Measurements from ENCODE around the gene ICA1. TPM values are rescaled to one million over a fixed set of nuclear protein-coding genes. Genes with fewer than 3 reads are reported as not detected.

The ICA1 gene
- total RNA-seq, 2 experiments from 2014 or later, result 0.34 to 1.3 TPM

DNA sequence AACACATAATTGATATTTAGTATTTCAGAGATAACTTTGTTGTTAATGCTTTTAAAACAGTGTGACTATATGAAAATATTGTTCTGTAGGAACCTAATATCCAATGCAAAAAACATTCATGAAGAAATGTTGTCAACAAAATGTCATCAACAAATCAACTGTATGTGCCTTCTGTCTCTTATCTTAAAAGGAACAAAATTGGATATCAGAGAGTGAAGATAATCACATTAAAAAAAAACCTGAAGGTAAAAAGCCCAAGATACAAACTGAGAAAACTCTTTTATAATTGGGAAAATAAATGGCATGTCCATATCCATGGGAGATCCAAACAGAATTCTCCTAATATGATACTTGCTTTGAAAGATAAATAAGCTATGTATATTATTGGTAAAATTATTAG, 33.9 kb downstream of the ICA1 start:
- DNase-seq, result no peak
- intact Hi-C loops (cut with micrococcal nuclease), result no loop called here
- H3K4me1 Mint-ChIP-seq (ENCODE audit: low read depth), result no peaks in the 10 kb centered on the region
- ChIA-PET CTCF (no interaction called here), POLR2A (interaction anchor here (1.2 kb wide), 1 partner anchor 30 kb away, joined by 3 read pairs; no protein-coding TSS in a partner anchor)
- no peaks in the 10 kb centered on the region for H3K9me3 Mint-ChIP-seq
- peaks cover 11% of the 10 kb centered on the region for H3K27me3 Mint-ChIP-seq
- H3K27ac Mint-ChIP-seq, result no peak overlapping the region
- no peak for TF ChIP-seq CTCF (IDR thresholded peaks at IDR 0.05)
- ATAC-seq, result no peak
- H3K36me3 Mint-ChIP-seq (ENCODE audit: low read depth), result no peaks in the 10 kb centered on the region
- no peak overlapping the region for H3K4me3 Mint-ChIP-seq

GRCh38 chr7:8227261-8227660, 34.7 kb downstream of the ICA1 start:
- ATAC-seq (no peak), DNase-seq (no peak)
- H3K36me3 Mint-ChIP-seq (ENCODE audit: low read depth), result no peaks in the 10 kb centered on the region
- no peaks in the 10 kb centered on the region for H3K9me3 Mint-ChIP-seq
- CTCF ChIA-PET, result no interaction called here
- POLR2A ChIA-PET, result no interaction called here
- intact Hi-C loops (cut with micrococcal nuclease), result no loop called here
- TF ChIP-seq CTCF (IDR thresholded peaks at IDR 0.05), result no peak
- H3K4me1 Mint-ChIP-seq (ENCODE audit: low read depth), result no peaks in the 10 kb centered on the region
- H3K27me3 Mint-ChIP-seq, result peaks cover 11% of the 10 kb centered on the region
- no peak overlapping the region for H3K4me3 Mint-ChIP-seq
- no peak overlapping the region for H3K27ac Mint-ChIP-seq

GRCh38 chr7:8226501-8226900, 35.5 kb downstream of the ICA1 start:
- Mint-ChIP-seq H3K4me3 (no peak overlapping the region), H3K27me3 (peaks cover 11% of the 10 kb centered on the region), H3K36me3 (ENCODE audit: low read depth) (no peaks in the 10 kb centered on the region), H3K4me1 (ENCODE audit: low read depth) (no peaks in the 10 kb centered on the region), H3K27ac (no peak overlapping the region), H3K9me3 (no peaks in the 10 kb centered on the region)
- ATAC-seq, result no peak
- TF ChIP-seq CTCF (IDR thresholded peaks at IDR 0.05), result no peak
- POLR2A ChIA-PET, result no interaction called here
- DNase-seq, result no peak
- CTCF ChIA-PET, result no interaction called here
- intact Hi-C loops (cut with micrococcal nuclease), result no loop called here

DNA sequence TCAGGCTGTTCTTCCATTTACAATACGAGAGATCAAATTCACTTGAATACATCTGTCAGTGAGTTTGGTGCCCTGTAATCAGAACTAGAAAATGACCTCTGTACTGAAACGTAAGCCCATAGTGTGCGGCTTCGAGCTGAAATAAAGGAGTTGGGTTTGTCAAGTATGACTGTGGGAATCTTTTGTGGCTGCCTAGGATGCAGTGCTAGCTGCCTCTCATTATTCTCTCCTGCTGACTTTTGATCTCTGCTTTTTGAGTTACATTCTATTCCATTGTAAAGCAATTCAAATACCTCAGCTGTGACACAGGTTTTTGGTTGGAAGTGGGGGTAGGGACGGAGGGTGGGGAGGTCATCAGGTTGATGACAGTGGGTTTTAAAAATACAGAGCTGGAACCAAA, 40.4 kb downstream of the ICA1 start:
- DNase-seq (no peak), ATAC-seq (no peak)
- CTCF ChIA-PET, result interaction anchor here (1.0 to 1.4 kb wide), 2 partner anchors 74 to 541 kb away, joined by 4 to 6 read pairs; no protein-coding TSS in a partner anchor
- Mint-ChIP-seq H3K9me3 (no peaks in the 10 kb centered on the region), H3K4me1 (ENCODE audit: low read depth) (peaks cover 2% of the 10 kb centered on the region), H3K4me3 (no peak overlapping the region), H3K27me3 (peaks cover 6% of the 10 kb centered on the region), H3K27ac (no peak overlapping the region), H3K36me3 (ENCODE audit: low read depth) (no peaks in the 10 kb centered on the region)
- intact Hi-C loops (cut with micrococcal nuclease), result no loop called here
- TF ChIP-seq CTCF (IDR thresholded peaks at IDR 0.05), result no peak
- POLR2A ChIA-PET, result no interaction called here

DNA sequence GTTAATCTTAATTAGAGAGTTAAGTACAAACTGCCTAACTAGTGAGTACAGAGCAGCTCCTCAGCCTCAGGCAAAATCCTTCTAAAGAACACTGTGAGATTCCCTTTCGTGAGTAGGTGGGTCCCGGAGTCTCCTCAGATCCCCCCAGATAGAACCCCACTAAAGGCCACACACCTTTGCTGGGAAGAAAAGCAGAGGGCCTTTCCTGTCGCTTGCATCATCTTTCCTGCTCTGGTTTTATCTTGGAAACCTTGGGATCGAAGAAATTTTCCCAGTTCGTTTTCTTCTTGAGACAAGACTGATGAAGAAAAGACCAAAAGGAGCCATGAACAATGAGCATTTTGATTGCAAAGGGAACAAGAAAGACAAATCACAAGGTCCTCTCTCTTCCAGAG, 40.9 kb downstream of the ICA1 start:
- H3K27me3 Mint-ChIP-seq, result peaks cover 4% of the 10 kb centered on the region
- DNase-seq (no peak), ATAC-seq (no peak)
- no peak overlapping the region for H3K4me3 Mint-ChIP-seq
- no peak for TF ChIP-seq CTCF (IDR thresholded peaks at IDR 0.05)
- POLR2A ChIA-PET, result no interaction called here
- H3K27ac Mint-ChIP-seq, result no peak overlapping the region
- H3K9me3 Mint-ChIP-seq, result no peaks in the 10 kb centered on the region
- CTCF ChIA-PET, result interaction anchor here (1.4 to 2.5 kb wide), 2 partner anchors 75 to 540 kb away, joined by 6 to 8 read pairs; no protein-coding TSS in a partner anchor
- no peaks in the 10 kb centered on the region for H3K36me3 Mint-ChIP-seq (ENCODE audit: low read depth)
- intact Hi-C loops (cut with micrococcal nuclease), result no loop called here
- peaks cover 2% of the 10 kb centered on the region for H3K4me1 Mint-ChIP-seq (ENCODE audit: low read depth)

Measured in activated CD8-positive, alpha-beta T cell treated with anti-CD3 and anti-CD28 coated beads for 36 hours (primary cell).